Astrocyte (in vitro differentiated cells and primary cell): ENCODE measurements around the gene CMIP. TPM values are rescaled to one million over a fixed set of nuclear protein-coding genes. Genes with fewer than 3 reads are reported as not detected.

Experiments used
- DNase-seq: peaks from one replicate; pipeline ENCODE4 v3.0.0-alpha.2; 2010; ENCODE audit warnings: low read depth
- FAIRE-seq: peaks from 2 replicates; lab custom pipeline; 2011; peaks lifted over from hg19 to GRCh38; lab: Jason Lieb, UNC
- H2AFZ ChIP-seq: 2 replicates; pipeline ENCODE4 v1.6.0; 2012; ENCODE audit warnings: low read depth, low read length, inconsistent platforms
- H3K27ac ChIP-seq: 2 replicates; pipeline ENCODE4 v1.5.1; 2011; ENCODE audit warnings: low read depth, low read length, inconsistent platforms
- H3K27me3 ChIP-seq: 2 replicates; pipeline ENCODE4 v1.6.0; 2011; ENCODE audit warnings: low read length, inconsistent platforms; ENCODE audit not compliant: insufficient read depth
- H3K36me3 ChIP-seq: 2 replicates; pipeline ENCODE4 v1.5.1; 2011; ENCODE audit warnings: low read length, inconsistent platforms; ENCODE audit not compliant: insufficient read depth
- H3K4me1 ChIP-seq: 2 replicates; pipeline ENCODE4 v1.5.1; 2011; ENCODE audit warnings: low read length, inconsistent platforms; ENCODE audit not compliant: insufficient read depth
- H3K4me2 ChIP-seq: 2 replicates; pipeline ENCODE4 v1.6.0; 2012; ENCODE audit warnings: low read length, inconsistent platforms
- H3K4me3 ChIP-seq: 2 replicates; pipeline ENCODE4 v1.5.1; 2011; ENCODE audit warnings: low read depth, mild to moderate bottlenecking, low read length, inconsistent platforms; ENCODE audit not compliant: insufficient read depth
- H3K79me2 ChIP-seq: 2 replicates; pipeline ENCODE4 v1.6.0; 2012; ENCODE audit warnings: mild to moderate bottlenecking, low read length, inconsistent platforms; ENCODE audit not compliant: insufficient read depth
- H3K9ac ChIP-seq: 2 replicates; pipeline ENCODE4 v1.6.0; 2012; ENCODE audit warnings: mild to moderate bottlenecking, low read length, inconsistent platforms
- H3K9me3 ChIP-seq: 2 replicates; pipeline ENCODE4 v1.5.1; 2012; ENCODE audit warnings: low read depth, mild to moderate bottlenecking, low read length, inconsistent platforms; ENCODE audit not compliant: insufficient read depth
- H4K20me1 ChIP-seq: 2 replicates; pipeline ENCODE4 v1.6.0; 2012; ENCODE audit warnings: low read length, inconsistent platforms; ENCODE audit not compliant: insufficient read depth
- H3K27ac Mint-ChIP-seq: one replicate; pipeline ENCODE4 v1.8.0; 2021; ENCODE audit warnings: mild to moderate bottlenecking, mixed read lengths; ENCODE audit not compliant: unreplicated experiment
- H3K27me3 Mint-ChIP-seq: one replicate; pipeline ENCODE4 v1.8.0; 2021; ENCODE audit warnings: low read depth, mixed read lengths; ENCODE audit not compliant: unreplicated experiment
- H3K36me3 Mint-ChIP-seq: one replicate; pipeline ENCODE4 v1.8.0; 2021; ENCODE audit warnings: low read depth, mixed read lengths; ENCODE audit not compliant: unreplicated experiment
- H3K4me1 Mint-ChIP-seq: one replicate; pipeline ENCODE4 v1.8.0; 2021; ENCODE audit warnings: low read depth, mixed read lengths; ENCODE audit not compliant: unreplicated experiment
- H3K4me3 Mint-ChIP-seq: one replicate; pipeline ENCODE4 v1.8.0; 2021; ENCODE audit warnings: mild to moderate bottlenecking, moderate library complexity, mixed read lengths; ENCODE audit not compliant: unreplicated experiment
- H3K9me3 Mint-ChIP-seq: one replicate; pipeline ENCODE4 v1.8.0; 2021; ENCODE audit warnings: mild to moderate bottlenecking, mixed read lengths; ENCODE audit not compliant: unreplicated experiment
- CTCF ChIP-seq: IDR thresholded peaks from 2 replicates; pipeline ENCODE4 v1.5.1; 2011; ENCODE audit warnings: low read depth, mild to moderate bottlenecking, inconsistent platforms, low read length, moderate library complexity; ENCODE audit not compliant: insufficient read depth
- EZH2 ChIP-seq: IDR thresholded peaks from 2 replicates; pipeline ENCODE4 v1.6.1; 2012; ENCODE audit warnings: mild to moderate bottlenecking, low read length, inconsistent platforms; ENCODE audit not compliant: insufficient read depth
- total RNA-seq: library from RNA; stranded (reverse); gene quantifications from 2 replicates; pipeline ENCODE4 v1.2.1, GENCODE V29; 2021

CMIP gene
- total RNA-seq, 1 donor from 2014 or later: 71.5 TPM

GRCh38 chr16:81528256-81528655 lies 83.6 kb downstream of the CMIP start:
- H3K27me3 ChIP-seq: no peaks in the 10 kb centered on the region
- DNase-seq (no peak), FAIRE-seq (no peak)
- H3K27ac Mint-ChIP-seq: no peak overlapping the region
- H2AFZ ChIP-seq: no peak overlapping the region
- H3K36me3 ChIP-seq: no peaks in the 10 kb centered on the region
- peaks cover 86% of the 10 kb centered on the region for H4K20me1 ChIP-seq
- no peak overlapping the region for H3K9ac ChIP-seq
- peaks cover 13% of the 10 kb centered on the region for H3K9me3 Mint-ChIP-seq
- no peaks in the 10 kb centered on the region for H3K27me3 Mint-ChIP-seq
- H3K4me1 Mint-ChIP-seq: peaks cover 49% of the 10 kb centered on the region
- H3K36me3 Mint-ChIP-seq: peaks cover 30% of the 10 kb centered on the region
- H3K79me2 ChIP-seq: peaks cover 95% of the 10 kb centered on the region
- H3K4me1 ChIP-seq: peaks cover 31% of the 10 kb centered on the region
- TF ChIP-seq EZH2 (no peak), CTCF (no peak)
- H3K4me3 Mint-ChIP-seq: no peak overlapping the region
- no peak overlapping the region for H3K4me2 ChIP-seq
- H3K4me3 ChIP-seq: no peak overlapping the region
- H3K9me3 ChIP-seq: no peaks in the 10 kb centered on the region
- no peak overlapping the region for H3K27ac ChIP-seq

- FAIRE-seq: no peak
- peaks cover 93% of the 10 kb centered on the region for H4K20me1 ChIP-seq
Observed at GRCh38 chr16:81530296-81530721, 85.7 kb downstream of the CMIP start.

More at GRCh38 chr16:81530296-81530721, 85.7 kb downstream of the CMIP start:
- Histone ChIP-seq H3K4me3 (no peak overlapping the region), H2AFZ (no peak overlapping the region), H3K4me2 (no peak overlapping the region), H3K9ac (no peak overlapping the region), H3K36me3 (no peaks in the 10 kb centered on the region), H3K9me3 (no peaks in the 10 kb centered on the region), H3K79me2 (peaks cover 94% of the 10 kb centered on the region), H3K27me3 (no peaks in the 10 kb centered on the region), H3K4me1 (peaks cover 19% of the 10 kb centered on the region), H3K27ac (no peak overlapping the region)
- Mint-ChIP-seq H3K36me3 (peaks cover 30% of the 10 kb centered on the region), H3K27me3 (no peaks in the 10 kb centered on the region), H3K4me3 (no peak overlapping the region), H3K4me1 (peaks cover 57% of the 10 kb centered on the region), H3K27ac (no peak overlapping the region), H3K9me3 (peaks cover 13% of the 10 kb centered on the region)
- no peak for DNase-seq
- no peak for TF ChIP-seq EZH2
- TF ChIP-seq CTCF: no peak
